RWPE1 (cell line): Measurements from ENCODE around the gene GTF3C4.
"Not testable (repeated sequence)": the region's sequence is repeated elsewhere in the genome, so short reads cannot be mapped to it uniquely, and the experiment has no call there.

Experiments used
- CTCF ChIA-PET: fragments of 350-600 bp; sonication (Branson Sonifier 250); formaldehyde crosslinking; extraction: SDS; loops from one replicate; lab custom pipeline; 2021; lab: Yijun Ruan, JAX
- POLR2A ChIA-PET: fragments of 400-600 bp; formaldehyde crosslinking; extraction: SDS; loops from one replicate; lab custom pipeline; 2020; ENCODE audit warnings: antibody characterized with exemption; ENCODE audit not compliant: low non-redundant PET; lab: Yijun Ruan, JAX
- DNase-seq: peaks from one replicate; pipeline ENCODE4 v3.0.0; 2012; ENCODE audit warnings: low spot score
- H3K27ac ChIP-seq: fragments of 450-650 bp; 2 replicates; pipeline ENCODE4 v1.5.1; 2017
- TF ChIP-seq, protein P1 (sequence below): fragments of 450-650 bp; conservative IDR thresholded peaks from 2 replicates; pipeline ENCODE4 v1.5.1; 2017; ENCODE audit warnings: low read depth, mild to moderate bottlenecking

GTF3C4 gene

DNA sequence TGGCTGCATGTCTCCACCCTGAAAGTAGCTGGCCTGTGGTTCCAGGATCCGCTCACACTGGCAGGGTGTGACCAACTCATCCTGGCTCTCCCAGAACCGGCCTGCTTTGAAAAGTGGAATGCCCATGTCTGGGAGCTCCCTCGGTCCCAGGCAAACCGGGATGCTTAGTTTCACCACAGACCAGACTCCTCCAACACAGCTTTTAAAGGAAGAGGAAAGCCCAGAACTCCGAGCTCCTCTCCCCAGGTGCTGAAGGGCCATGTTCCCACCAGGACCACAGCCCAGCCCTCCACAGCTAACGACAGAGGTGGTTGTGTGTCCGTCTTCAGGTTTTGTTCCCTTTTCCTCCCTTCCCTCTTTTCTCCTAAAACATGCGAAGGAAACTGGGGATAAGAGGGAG, 38.0 kb downstream of the GTF3C4 start:
- no peak for DNase-seq
- POLR2A ChIA-PET = no interaction called here
- TF ChIP-seq, protein P1, sequence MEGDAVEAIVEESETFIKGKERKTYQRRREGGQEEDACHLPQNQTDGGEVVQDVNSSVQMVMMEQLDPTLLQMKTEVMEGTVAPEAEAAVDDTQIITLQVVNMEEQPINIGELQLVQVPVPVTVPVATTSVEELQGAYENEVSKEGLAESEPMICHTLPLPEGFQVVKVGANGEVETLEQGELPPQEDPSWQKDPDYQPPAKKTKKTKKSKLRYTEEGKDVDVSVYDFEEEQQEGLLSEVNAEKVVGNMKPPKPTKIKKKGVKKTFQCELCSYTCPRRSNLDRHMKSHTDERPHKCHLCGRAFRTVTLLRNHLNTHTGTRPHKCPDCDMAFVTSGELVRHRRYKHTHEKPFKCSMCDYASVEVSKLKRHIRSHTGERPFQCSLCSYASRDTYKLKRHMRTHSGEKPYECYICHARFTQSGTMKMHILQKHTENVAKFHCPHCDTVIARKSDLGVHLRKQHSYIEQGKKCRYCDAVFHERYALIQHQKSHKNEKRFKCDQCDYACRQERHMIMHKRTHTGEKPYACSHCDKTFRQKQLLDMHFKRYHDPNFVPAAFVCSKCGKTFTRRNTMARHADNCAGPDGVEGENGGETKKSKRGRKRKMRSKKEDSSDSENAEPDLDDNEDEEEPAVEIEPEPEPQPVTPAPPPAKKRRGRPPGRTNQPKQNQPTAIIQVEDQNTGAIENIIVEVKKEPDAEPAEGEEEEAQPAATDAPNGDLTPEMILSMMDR = no peak
- no peak overlapping the region for H3K27ac ChIP-seq
- CTCF ChIA-PET = interaction anchor here (0.9 to 1.1 kb wide), 2 partner anchors 92 to 269 kb away, joined by 3 read pairs; no protein-coding TSS in a partner anchor

DNA sequence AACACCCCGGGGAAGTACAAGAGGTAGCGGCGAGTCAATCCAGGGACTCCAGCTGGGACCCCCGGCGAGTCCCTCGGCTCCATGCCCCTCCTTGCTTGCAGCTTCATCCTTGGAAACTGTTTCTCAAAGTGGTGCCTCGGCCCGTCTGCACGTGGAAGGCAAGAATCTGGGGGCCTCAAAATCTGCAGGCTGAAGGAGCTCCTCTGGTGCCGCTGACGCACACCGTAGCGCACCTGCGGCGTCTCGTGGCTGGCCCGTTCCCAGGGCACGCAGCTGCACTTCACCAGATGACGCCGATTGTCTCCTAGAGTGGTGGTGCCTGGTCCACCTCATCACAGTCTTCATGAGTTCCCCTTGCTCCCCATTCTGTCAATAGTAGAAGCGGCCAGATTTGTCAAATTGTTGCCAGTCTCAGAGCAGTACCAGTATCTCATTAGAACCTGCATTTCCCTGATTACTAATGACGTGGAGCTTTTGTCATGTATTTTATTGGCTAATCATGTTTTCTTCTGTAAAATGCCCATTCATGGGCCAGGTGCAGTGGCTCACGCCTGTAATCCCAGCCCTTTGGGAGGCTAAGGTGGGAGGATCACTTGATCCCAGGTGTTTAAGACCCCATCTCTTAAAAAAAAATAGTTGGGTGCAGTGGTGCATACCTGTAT, 38.6 kb downstream of the GTF3C4 start:
- ChIA-PET POLR2A (no interaction called here), CTCF (no interaction called here)

DNA sequence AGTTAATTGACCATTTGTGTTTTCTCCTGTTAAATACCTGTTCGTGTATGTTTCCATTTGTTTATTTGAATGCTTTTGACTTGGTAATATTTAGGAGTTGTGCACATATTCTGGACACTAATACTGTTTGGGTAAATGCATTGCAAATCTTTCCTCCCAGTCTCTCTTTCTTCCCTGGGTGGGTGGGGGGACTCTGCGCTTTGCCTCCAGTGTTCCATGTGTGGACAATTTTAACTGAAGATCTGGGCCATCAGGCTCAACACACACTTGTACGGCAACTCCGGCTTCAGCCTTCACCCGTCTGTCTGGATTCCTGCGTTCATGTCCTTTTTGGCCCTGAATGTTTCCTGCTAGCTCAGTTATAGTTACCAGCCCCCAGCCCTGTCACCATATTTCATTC, 40.1 kb downstream of the GTF3C4 start:
- TF ChIP-seq, protein P1 = no peak
- no peak overlapping the region for H3K27ac ChIP-seq
- no peak for DNase-seq
- POLR2A ChIA-PET = no interaction called here
- CTCF ChIA-PET = no interaction called here

More for the DNA sequence above, 38.6 kb downstream of the GTF3C4 start:
- H3K27ac ChIP-seq = no peak overlapping the region
- TF ChIP-seq, protein P1 = no peak
- DNase-seq = no peak

DNA sequence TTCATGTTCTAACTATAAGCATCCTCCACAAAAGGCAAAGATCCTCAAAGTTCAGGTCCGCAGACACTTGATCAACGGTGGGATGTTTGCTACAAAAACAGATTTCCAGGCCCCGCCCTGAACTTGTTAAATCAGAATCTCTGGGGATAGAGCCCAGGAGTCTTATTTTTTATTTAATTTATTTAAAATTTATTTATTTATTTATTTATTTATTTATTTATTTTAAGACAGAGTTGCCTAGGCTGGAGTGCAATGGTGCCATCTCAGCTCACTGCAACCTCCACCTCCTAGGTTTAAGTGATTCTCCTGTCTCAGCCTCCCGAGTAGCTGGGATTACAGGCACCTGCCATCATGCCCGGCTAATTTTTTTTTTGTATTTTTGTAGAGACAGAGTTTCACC, 40.9 kb downstream of the GTF3C4 start:
- DNase-seq, H3K27ac ChIP-seq, POLR2A ChIA-PET: not testable (repeated sequence)
- CTCF ChIA-PET = interaction anchor here (0.7 kb wide), 1 partner anchor 191 kb away, joined by 3 read pairs; no protein-coding TSS in a partner anchor

DNA sequence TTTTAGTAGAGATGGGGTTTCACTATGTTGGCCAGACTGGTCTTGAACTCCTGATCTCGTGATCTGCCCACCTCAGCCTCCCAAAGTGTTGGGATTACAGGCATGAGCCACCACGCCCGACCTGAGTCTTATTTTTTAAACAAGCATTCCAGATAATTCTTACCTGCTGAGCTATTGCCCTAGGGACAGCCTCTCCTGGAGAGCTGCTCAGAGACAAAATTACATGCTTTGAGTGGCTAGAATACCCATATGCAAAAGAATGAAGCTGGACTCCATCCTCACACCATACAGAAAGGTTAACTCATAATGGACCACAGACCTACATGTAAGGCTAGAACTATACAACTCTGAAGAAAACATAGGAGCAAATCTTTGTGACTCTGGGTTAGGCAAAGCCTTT, 41.6 kb downstream of the GTF3C4 start:
- no peak overlapping the region for H3K27ac ChIP-seq
- TF ChIP-seq, protein P1 = no peak
- ChIA-PET POLR2A (no interaction called here), CTCF (interaction anchor here (0.7 kb wide), 1 partner anchor 191 kb away, joined by 3 read pairs; no protein-coding TSS in a partner anchor)
- no peak for DNase-seq

DNA sequence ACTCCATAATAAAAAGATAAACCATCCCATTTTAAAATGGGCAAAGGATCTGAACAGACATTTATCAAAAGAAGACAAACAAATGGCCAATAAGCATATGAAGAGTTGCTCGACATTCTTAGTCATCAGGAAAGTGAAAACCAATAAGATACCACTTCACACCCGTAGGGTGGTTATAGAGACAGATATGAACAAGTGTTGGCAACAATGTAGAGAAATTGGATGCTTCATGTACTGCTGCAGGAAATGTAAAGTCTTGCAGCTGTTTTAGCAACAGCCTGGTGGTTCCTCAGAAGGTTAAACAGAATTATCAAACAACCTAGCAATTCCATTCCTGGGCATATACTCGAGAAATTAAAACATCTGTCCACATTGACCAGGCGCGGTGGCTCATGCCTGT, 42.5 kb downstream of the GTF3C4 start:
- POLR2A ChIA-PET = no interaction called here
- H3K27ac ChIP-seq = no peak overlapping the region
- CTCF ChIA-PET = no interaction called here
- TF ChIP-seq, protein P1 = no peak
- no peak for DNase-seq

DNA sequence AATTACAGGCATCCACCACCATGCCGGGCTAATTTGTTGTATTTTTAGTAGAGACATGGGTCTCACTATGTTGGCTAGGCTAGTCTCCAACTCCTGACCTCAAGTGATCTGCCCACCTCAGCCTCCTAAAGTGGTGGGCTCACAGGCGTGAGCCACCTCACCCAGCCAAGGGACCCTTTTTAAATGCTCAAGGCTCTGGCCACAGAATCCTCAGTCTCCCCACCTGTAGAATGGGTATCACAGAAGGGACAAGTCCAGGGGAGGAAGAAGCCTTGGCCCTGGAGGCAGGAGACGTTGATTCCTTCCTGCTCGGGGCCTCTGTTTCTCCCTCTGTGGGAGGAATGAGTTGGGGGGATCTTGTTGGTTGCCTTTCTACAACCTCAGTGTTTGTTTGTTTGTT, 45.7 kb downstream of the GTF3C4 start:
- POLR2A ChIA-PET = no interaction called here
- CTCF ChIA-PET = no interaction called here
- TF ChIP-seq, protein P1 = no peak
- no peak overlapping the region for H3K27ac ChIP-seq
- no peak for DNase-seq
